ENCODE measurements around the gene MYLK2. TPM values are rescaled to one million over a fixed set of nuclear protein-coding genes. Genes with fewer than 3 reads are reported as not detected.

The MYLK2 gene
- total and polyA plus RNA-seq, 10 of the 15 experiments (the other 5 are each of a cell fraction or from before 2014, with no cell fraction given), result 0.04 to 0.67 (median 0.18) TPM; not detected in 1

GRCh38 chr20:31881945-31882344, 62.8 kb downstream of the MYLK2 start:
- FAIRE-seq, result no peak
- ChIA-PET CTCF (interaction anchor here (1.0 to 1.7 kb wide), 3 partner anchors 10 to 35 kb away, joined by 3 to 5 read pairs (median 3); no protein-coding TSS in a partner anchor), SMC1A (ENCODE audit: uncharacterized antibody, unreplicated experiment) (interaction anchor here (0.8 to 6.5 kb wide), 3 partner anchors 11 to 70 kb away, joined by 3 to 37 read pairs (median 21); partner anchors contain the start of gene PDRG1), RAD21 (ENCODE audit: unreplicated experiment) (no interaction called here), POLR2A (interaction anchor here (0.5 to 4.2 kb wide), 3 partner anchors 11 to 34 kb away, joined by 3 to 35 read pairs (median 9); no protein-coding TSS in a partner anchor)
- in situ Hi-C loops (cut with MboI) (no loop called here), intact Hi-C loops (cut with micrococcal nuclease; ENCODE audit: unreplicated experiment) (no loop called here)
- Histone ChIP-seq H3K9ac (ENCODE audit: control insufficient read depth, insufficient read depth, low read length) (no peak overlapping the region), H3K4me1 (ENCODE audit: control insufficient read depth, insufficient read depth, low read length) (peaks cover 3% of the 10 kb centered on the region; the same call in 1 of the 2 replicates), H3K27ac (ENCODE audit: control insufficient read depth, insufficient read depth) (no peak overlapping the region), H3K36me3 (ENCODE audit: control insufficient read depth in 2 of 2, insufficient read depth in 2 of 2, low read length in 1 of 2) (no peaks in the 10 kb centered on the region), H3K79me2 (ENCODE audit: control insufficient read depth, insufficient read depth, low read length) (no peaks in the 10 kb centered on the region), H4K20me1 (ENCODE audit: control insufficient read depth, insufficient read depth) (no peaks in the 10 kb centered on the region), H3K4me3 (no peak overlapping the region), H3K27me3 (replicated peaks in 1 of 2; ENCODE audit: control insufficient read depth in 2 of 2, insufficient read depth in 2 of 2, low read length in 1 of 2) (no peaks in the 10 kb centered on the region; a peak in 1 of 4 replicates), H3K4me2 (ENCODE audit: control insufficient read depth, insufficient read depth) (no peak overlapping the region), H2AFZ (ENCODE audit: control insufficient read depth, low read depth, low read length) (no peak overlapping the region), H3K9me3 (replicated peaks; ENCODE audit: control insufficient read depth, insufficient read depth, low read length) (no peaks in the 10 kb centered on the region; the same call in 2 of the 3 replicates)
- BruUV-seq (replicated peaks), result no TSS peak
- WGBS (ENCODE audit: insufficient coverage, insufficient replicate concordance, low lambda C conversion rate, missing lambda C conversion rate), result 37% methylated on average over 5 of the region's 5 CpGs
- no peak for DNase-seq (ENCODE audit: low read depth, low spot score)
- ATAC-seq, result no peak
- TF ChIP-seq SPI1 (IDR thresholded peaks at IDR 0.05; ENCODE audit: borderline replicate concordance, insufficient read depth, low read depth, low read length) (no peak), FOXK2 (IDR thresholded peaks at IDR 0.05) (no peak), HCFC1 (IDR thresholded peaks at IDR 0.05; ENCODE audit: low read length) (no peak), RAD21 (IDR thresholded peaks at IDR 0.05; ENCODE audit: insufficient read depth, low read depth, low read length) (no peak), ZBTB40 (IDR thresholded peaks at IDR 0.05; ENCODE audit: borderline replicate concordance) (no peak), CEBPB (IDR thresholded peaks at IDR 0.05; ENCODE audit: borderline replicate concordance in 1 of 2, low read depth in 2 of 2, low read length in 2 of 2) (no peak), IKZF2 (IDR thresholded peaks at IDR 0.05) (no peak), MEF2A (IDR thresholded peaks at IDR 0.05; ENCODE audit: insufficient read depth, low read depth, low read length) (no peak)
- TF ChIP-seq, protein P1, sequence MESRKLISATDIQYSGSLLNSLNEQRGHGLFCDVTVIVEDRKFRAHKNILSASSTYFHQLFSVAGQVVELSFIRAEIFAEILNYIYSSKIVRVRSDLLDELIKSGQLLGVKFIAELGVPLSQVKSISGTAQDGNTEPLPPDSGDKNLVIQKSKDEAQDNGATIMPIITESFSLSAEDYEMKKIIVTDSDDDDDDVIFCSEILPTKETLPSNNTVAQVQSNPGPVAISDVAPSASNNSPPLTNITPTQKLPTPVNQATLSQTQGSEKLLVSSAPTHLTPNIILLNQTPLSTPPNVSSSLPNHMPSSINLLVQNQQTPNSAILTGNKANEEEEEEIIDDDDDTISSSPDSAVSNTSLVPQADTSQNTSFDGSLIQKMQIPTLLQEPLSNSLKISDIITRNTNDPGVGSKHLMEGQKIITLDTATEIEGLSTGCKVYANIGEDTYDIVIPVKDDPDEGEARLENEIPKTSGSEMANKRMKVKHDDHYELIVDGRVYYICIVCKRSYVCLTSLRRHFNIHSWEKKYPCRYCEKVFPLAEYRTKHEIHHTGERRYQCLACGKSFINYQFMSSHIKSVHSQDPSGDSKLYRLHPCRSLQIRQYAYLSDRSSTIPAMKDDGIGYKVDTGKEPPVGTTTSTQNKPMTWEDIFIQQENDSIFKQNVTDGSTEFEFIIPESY (IDR thresholded peaks at IDR 0.05), result no peak
- TF ChIP-seq, protein P2, sequence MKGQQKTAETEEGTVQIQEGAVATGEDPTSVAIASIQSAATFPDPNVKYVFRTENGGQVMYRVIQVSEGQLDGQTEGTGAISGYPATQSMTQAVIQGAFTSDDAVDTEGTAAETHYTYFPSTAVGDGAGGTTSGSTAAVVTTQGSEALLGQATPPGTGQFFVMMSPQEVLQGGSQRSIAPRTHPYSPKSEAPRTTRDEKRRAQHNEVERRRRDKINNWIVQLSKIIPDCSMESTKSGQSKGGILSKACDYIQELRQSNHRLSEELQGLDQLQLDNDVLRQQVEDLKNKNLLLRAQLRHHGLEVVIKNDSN (IDR thresholded peaks at IDR 0.05; ENCODE audit: borderline replicate concordance, extremely low read length, insufficient read depth, low read depth, low read length), result no peak
- TF ChIP-seq, protein P3, sequence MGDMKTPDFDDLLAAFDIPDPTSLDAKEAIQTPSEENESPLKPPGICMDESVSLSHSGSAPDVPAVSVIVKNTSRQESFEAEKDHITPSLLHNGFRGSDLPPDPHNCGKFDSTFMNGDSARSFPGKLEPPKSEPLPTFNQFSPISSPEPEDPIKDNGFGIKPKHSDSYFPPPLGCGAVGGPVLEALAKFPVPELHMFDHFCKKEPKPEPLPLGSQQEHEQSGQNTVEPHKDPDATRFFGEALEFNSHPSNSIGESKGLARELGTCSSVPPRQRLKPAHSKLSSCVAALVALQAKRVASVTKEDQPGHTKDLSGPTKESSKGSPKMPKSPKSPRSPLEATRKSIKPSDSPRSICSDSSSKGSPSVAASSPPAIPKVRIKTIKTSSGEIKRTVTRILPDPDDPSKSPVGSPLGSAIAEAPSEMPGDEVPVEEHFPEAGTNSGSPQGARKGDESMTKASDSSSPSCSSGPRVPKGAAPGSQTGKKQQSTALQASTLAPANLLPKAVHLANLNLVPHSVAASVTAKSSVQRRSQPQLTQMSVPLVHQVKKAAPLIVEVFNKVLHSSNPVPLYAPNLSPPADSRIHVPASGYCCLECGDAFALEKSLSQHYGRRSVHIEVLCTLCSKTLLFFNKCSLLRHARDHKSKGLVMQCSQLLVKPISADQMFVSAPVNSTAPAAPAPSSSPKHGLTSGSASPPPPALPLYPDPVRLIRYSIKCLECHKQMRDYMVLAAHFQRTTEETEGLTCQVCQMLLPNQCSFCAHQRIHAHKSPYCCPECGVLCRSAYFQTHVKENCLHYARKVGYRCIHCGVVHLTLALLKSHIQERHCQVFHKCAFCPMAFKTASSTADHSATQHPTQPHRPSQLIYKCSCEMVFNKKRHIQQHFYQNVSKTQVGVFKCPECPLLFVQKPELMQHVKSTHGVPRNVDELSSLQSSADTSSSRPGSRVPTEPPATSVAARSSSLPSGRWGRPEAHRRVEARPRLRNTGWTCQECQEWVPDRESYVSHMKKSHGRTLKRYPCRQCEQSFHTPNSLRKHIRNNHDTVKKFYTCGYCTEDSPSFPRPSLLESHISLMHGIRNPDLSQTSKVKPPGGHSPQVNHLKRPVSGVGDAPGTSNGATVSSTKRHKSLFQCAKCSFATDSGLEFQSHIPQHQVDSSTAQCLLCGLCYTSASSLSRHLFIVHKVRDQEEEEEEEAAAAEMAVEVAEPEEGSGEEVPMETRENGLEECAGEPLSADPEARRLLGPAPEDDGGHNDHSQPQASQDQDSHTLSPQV (IDR thresholded peaks at IDR 0.05), result no peak

Measured in GM12878 (cell line).